CD14-positive monocyte (primary cell): ENCODE results near the gene MFSD2B. TPM values are rescaled to one million over a fixed set of nuclear protein-coding genes. Genes with fewer than 3 reads are reported as not detected.
A peak's percentile ranks its signal among the peaks of the same experiment; 100 is the strongest.

Experiments
- DNase-seq, 3 donors: peaks; one replicate each; pipeline ENCODE4 v3.0.0-alpha.2; 2011 to 2022
- H2AFZ ChIP-seq: 2 replicates; pipeline ENCODE4 v1.6.0; 2012; ENCODE audit warnings: mild to moderate bottlenecking, low read depth, low read length, inconsistent platforms; ENCODE audit not compliant: insufficient read depth, poor library complexity, severe bottlenecking
- H3K27ac ChIP-seq, 2 donors: 1 replicate in 1 of 2; 2 replicates in 1 of 2; pipeline ENCODE4 v1.5.1; 2012 to 2013; ENCODE audit warnings: low read length in 2 of 2, control low read depth in 1 of 2, inconsistent platforms in 1 of 2, low read depth in 1 of 2, mild to moderate bottlenecking in 1 of 2
- H3K27me3 ChIP-seq, 2 donors: one replicate each; pipeline versions ENCODE4 v1.6.0 to v1.6.1; 2011 to 2013; ENCODE audit warnings: low read length in 2 of 2; ENCODE audit not compliant: control insufficient read depth in 2 of 2, insufficient read depth in 2 of 2
- H3K36me3 ChIP-seq, 2 donors: replicated peaks in 1 of 2; 1 replicate in 1 of 2; 2 replicates in 1 of 2; pipeline versions ENCODE4 v1.5.1 to v1.6.1; 2012 to 2013; ENCODE audit warnings: low read length in 2 of 2, control low read depth in 1 of 2, inconsistent platforms in 1 of 2, mild to moderate bottlenecking in 1 of 2; ENCODE audit not compliant: insufficient read depth in 2 of 2, control insufficient read depth in 1 of 2
- H3K4me1 ChIP-seq, 2 donors: 1 replicate in 1 of 2; 2 replicates in 1 of 2; pipeline versions ENCODE4 v1.5.1 to v1.6.1; 2012 to 2013; ENCODE audit warnings: low read length in 2 of 2, control low read depth in 1 of 2, inconsistent platforms in 1 of 2, mild to moderate bottlenecking in 1 of 2, moderate library complexity in 1 of 2; ENCODE audit not compliant: insufficient read depth in 2 of 2, control insufficient read depth in 1 of 2
- H3K4me2 ChIP-seq: replicated peaks from 2 replicates; pipeline ENCODE3; 2012; ENCODE audit warnings: low read length, moderate library complexity, mild to moderate bottlenecking; ENCODE audit not compliant: poor library complexity, severe bottlenecking; ENCODE audit errors: extremely low read depth
- H3K4me3 ChIP-seq, 3 experiments: fragments of 200-600 bp in 1 of 3; sonication (generic) in 1 of 3; replicated peaks in 1 of 3; 1 replicate in 2 of 3; 2 replicates in 1 of 3; pipeline ENCODE4 v1.5.1; 2011 to 2013; ENCODE audit warnings: low read length in 3 of 3, mild to moderate bottlenecking in 3 of 3, control low read depth in 2 of 3, low read depth in 2 of 3, inconsistent platforms in 1 of 3, moderate library complexity in 1 of 3
- H3K79me2 ChIP-seq: 2 replicates; pipeline ENCODE4 v1.6.0; 2012; ENCODE audit warnings: mild to moderate bottlenecking, control low read depth, inconsistent platforms, low read length, moderate library complexity; ENCODE audit not compliant: insufficient read depth
- H3K9ac ChIP-seq: 2 replicates; pipeline ENCODE4 v1.6.0; 2017; ENCODE audit warnings: low read length, mild to moderate bottlenecking; ENCODE audit not compliant: insufficient read depth, poor library complexity, severe bottlenecking
- H3K9me3 ChIP-seq, 2 donors: replicated peaks in 1 of 2; 1 replicate in 1 of 2; 2 replicates in 1 of 2; pipeline versions ENCODE4 v1.5.1 to v1.6.1; 2012 to 2013; ENCODE audit warnings: low read length in 2 of 2, control low read depth in 1 of 2; ENCODE audit not compliant: control insufficient read depth in 1 of 2, insufficient read depth in 1 of 2
- H4K20me1 ChIP-seq: 2 replicates; pipeline ENCODE4 v1.6.0; 2012; ENCODE audit warnings: mild to moderate bottlenecking, low read length, control low read depth, moderate library complexity; ENCODE audit not compliant: insufficient read depth
- H3K27ac Mint-ChIP-seq, 7 donors: one replicate each; pipeline ENCODE4 v1.8.0; 2020; ENCODE audit warnings: mild to moderate bottlenecking in 7 of 7, mixed read lengths in 7 of 7, moderate library complexity in 6 of 7, inconsistent platforms in 2 of 7
- H3K27me3 Mint-ChIP-seq, 3 donors: one replicate each; pipeline ENCODE4 v1.8.0; 2021 to 2022; ENCODE audit warnings: low read depth in 3 of 3, mild to moderate bottlenecking in 3 of 3, mixed read lengths in 3 of 3, moderate library complexity in 3 of 3, inconsistent platforms in 1 of 3
- H3K36me3 Mint-ChIP-seq, 2 donors: one replicate each; pipeline ENCODE4 v1.8.0; 2020; ENCODE audit warnings: mixed read lengths in 2 of 2, inconsistent platforms in 1 of 2, mild to moderate bottlenecking in 1 of 2
- H3K4me1 Mint-ChIP-seq: one replicate; pipeline ENCODE4 v1.8.0; 2020; ENCODE audit warnings: mild to moderate bottlenecking, mixed read lengths
- H3K4me3 Mint-ChIP-seq, 2 donors: one replicate each; pipeline ENCODE4 v1.8.0; 2020; ENCODE audit warnings: mild to moderate bottlenecking in 2 of 2, mixed read lengths in 2 of 2, moderate library complexity in 1 of 2
- H3K9me3 Mint-ChIP-seq, 7 donors: one replicate each; pipeline ENCODE4 v1.8.0; 2020 to 2022; ENCODE audit warnings: mixed read lengths in 7 of 7, mild to moderate bottlenecking in 6 of 7, moderate library complexity in 6 of 7, inconsistent platforms in 2 of 7
- CTCF ChIP-seq: fragments of 200-600 bp; IDR thresholded peaks from one replicate; pipeline ENCODE4 v1.8.0; 2022; ENCODE audit warnings: antibody characterized with exemption, mild to moderate bottlenecking
- WGBS: methylation state at CpG from one replicate; pipeline ENCODE4 v1.1.5; 2013; ENCODE audit warnings: missing lambda C conversion rate; ENCODE audit not compliant: insufficient coverage; 5-methylcytosine and 5-hydroxymethylcytosine counted together
- intact Hi-C, 2 donors: fragments of 100-400 bp; cut with micrococcal nuclease; formaldehyde crosslinking; loops; one replicate each; pipeline versions ENCODE4 v1.15.0 to v1.15.1; 2023
- polyA plus RNA-seq, 3 donors: library from polyadenylated mRNA; depleted of rRNA in 1 of 3; unstranded in 2 of 3; stranded (reverse) in 1 of 3; fragments of 300-500 nt in 2 of 3; fragments of >200 nt in 1 of 3; fragmentation: Illumina TruSeq in 2 of 3; gene quantifications; 1 replicate in 2 of 3; 2 replicates in 1 of 3; pipeline ENCODE4 v1.2.3, GENCODE V29; 2012 to 2021

The MFSD2B gene
- polyA plus RNA-seq, 3 donors = 0.03 to 0.46 TPM; not detected in 1

- H3K9ac ChIP-seq = peak overlapping the region; percentile 67
- 8% methylated on average over 43 of the region's 47 CpGs for WGBS
- H2AFZ ChIP-seq = peak overlapping the region; percentile 96
- Mint-ChIP-seq H3K36me3 (no peaks in the 10 kb centered on the region), H3K4me3 (no peak overlapping the region), H3K4me1 (peaks cover 24% of the 10 kb centered on the region), H3K27ac (no peak overlapping the region), H3K9me3 (peaks cover 0 to 5% (median 0%) of the 10 kb centered on the region in 7 donors), H3K27me3 (peaks cover 11 to 26% (median 19%) of the 10 kb centered on the region in 3 donors)
- no peaks in the 10 kb centered on the region for H3K36me3 ChIP-seq
- no peak overlapping the region for H3K27ac ChIP-seq
- H3K9me3 ChIP-seq = no peaks in the 10 kb centered on the region
- peaks cover 7% of the 10 kb centered on the region for H3K79me2 ChIP-seq
- no peaks in the 10 kb centered on the region for H4K20me1 ChIP-seq
- intact Hi-C loops = no loop called here
- H3K4me1 ChIP-seq = peaks cover 24 to 32% of the 10 kb centered on the region in 2 donors
- H3K4me3 ChIP-seq = peak overlapping the region; percentile 45 to 84 (median 67)
- peak; percentile 18 to 43 (median 40) for DNase-seq
- no peak for TF ChIP-seq CTCF
- H3K27me3 ChIP-seq = peaks cover 11 to 21% of the 10 kb centered on the region in 2 donors
- peak overlapping the region; percentile 95 for H3K4me2 ChIP-seq
These were observed 40.4 kb downstream of the MFSD2B start for GRCh38 chr2:24050041-24050979.

- Histone ChIP-seq H4K20me1 (no peaks in the 10 kb centered on the region), H3K4me2 (no peak overlapping the region), H3K27me3 (peaks cover 11 to 21% of the 10 kb centered on the region in 2 donors), H3K27ac (no peak overlapping the region), H2AFZ (no peak overlapping the region), H3K9me3 (no peaks in the 10 kb centered on the region), H3K79me2 (peaks cover under 1% of the 10 kb centered on the region), H3K4me1 (peaks cover 19 to 27% of the 10 kb centered on the region in 2 donors), H3K4me3 (no peak overlapping the region), H3K36me3 (no peaks in the 10 kb centered on the region), H3K9ac (no peak overlapping the region)
- TF ChIP-seq CTCF = no peak
- Mint-ChIP-seq H3K4me1 (peaks cover 17% of the 10 kb centered on the region), H3K27me3 (peaks cover 13 to 26% (median 19%) of the 10 kb centered on the region in 3 donors), H3K27ac (no peak overlapping the region), H3K4me3 (no peak overlapping the region), H3K9me3 (peaks cover 0 to 7% (median 3%) of the 10 kb centered on the region in 7 donors), H3K36me3 (no peaks in the 10 kb centered on the region)
- 83% methylated on average over 6 of the region's 8 CpGs for WGBS
- DNase-seq = no peak
- intact Hi-C loops = no loop called here
These were observed 41.9 kb downstream of the MFSD2B start for GRCh38 chr2:24051833-24052232.
